Endothelial cell of umbilical vein (primary cell): Measurements from ENCODE around the gene TSPOAP1. TPM values are rescaled to one million over a fixed set of nuclear protein-coding genes. Genes with fewer than 3 reads are reported as not detected.

Source experiments
- BruUV-seq: library from RNA; stranded (reverse); fragments of 400-500 nt; replicated peaks from 2 replicates; lab custom pipeline; 2021; lab: Mats Ljungman, UMichigan
- CTCF ChIA-PET: fragments of 300-600, 350-600 bp; sonication (Branson Sonifier 250); formaldehyde crosslinking; loops from one replicate; lab custom pipeline; 2021; ENCODE audit warnings: antibody characterized with exemption, inconsistent platforms; lab: Charles Lee
- POLR2A ChIA-PET: fragments of 300-600, 350-600 bp; sonication (Branson Sonifier 250); formaldehyde crosslinking; loops from one replicate; lab custom pipeline; 2021; ENCODE audit warnings: antibody characterized with exemption, inconsistent platforms; lab: Charles Lee
- DNase-seq: peaks from one replicate; pipeline ENCODE4 v3.0.0-alpha.2; 2011; ENCODE audit warnings: low read depth, low spot score
- FAIRE-seq: peaks from 2 replicates; lab custom pipeline; 2011; peaks lifted over from hg19 to GRCh38; lab: Jason Lieb, UNC
- H2AFZ ChIP-seq: 2 replicates; pipeline ENCODE4 v1.6.0; 2012; ENCODE audit warnings: low read depth, low read length, control low read depth, inconsistent platforms
- H3K27ac ChIP-seq: 2 replicates; pipeline ENCODE4 v1.5.1; 2011; ENCODE audit warnings: low read depth, mild to moderate bottlenecking, control low read depth, low read length, moderate library complexity; ENCODE audit not compliant: insufficient read depth
- H3K27me3 ChIP-seq, 2 experiments: 2 replicates each; pipeline versions ENCODE4 v1.6.0 to v1.6.1; 2011; ENCODE audit warnings: low read length in 2 of 2, mixed read lengths in 1 of 2; ENCODE audit not compliant: control insufficient read depth in 2 of 2, insufficient read depth in 2 of 2
- H3K36me3 ChIP-seq, 2 experiments: 2 replicates in 1 of 2; 3 replicates in 1 of 2; pipeline ENCODE4 v1.5.1; 2011; ENCODE audit warnings: low read length in 2 of 2, mild to moderate bottlenecking in 1 of 2, moderate library complexity in 1 of 2; ENCODE audit not compliant: control insufficient read depth in 2 of 2, insufficient read depth in 2 of 2; ENCODE audit errors: extremely low read depth in 1 of 2
- H3K4me1 ChIP-seq: 3 replicates; pipeline ENCODE4 v1.5.1; 2011; ENCODE audit warnings: mild to moderate bottlenecking, low read length; ENCODE audit not compliant: control insufficient read depth, insufficient read depth; ENCODE audit errors: extremely low read depth
- H3K4me2 ChIP-seq: 2 replicates; pipeline ENCODE4 v1.6.1; 2011; ENCODE audit warnings: low read length, control low read depth, mixed read lengths; ENCODE audit not compliant: insufficient read depth
- H3K4me3 ChIP-seq, 3 experiments: fragments of 200-600 bp in 1 of 3; sonication (generic), shearing (Covaris generic) in 1 of 3; replicated peaks in 1 of 3; 2 replicates each; pipeline ENCODE4 v1.5.1; 2011 to 2016; ENCODE audit warnings: control low read depth in 3 of 3, low read length in 3 of 3, mild to moderate bottlenecking in 2 of 3, inconsistent platforms in 1 of 3, low read depth in 1 of 3, moderate library complexity in 1 of 3; ENCODE audit not compliant: insufficient read depth in 1 of 3
- H3K79me2 ChIP-seq: 2 replicates; pipeline ENCODE4 v1.6.0; 2012; ENCODE audit warnings: low read length, inconsistent platforms; ENCODE audit not compliant: control insufficient read depth, insufficient read depth
- H3K9ac ChIP-seq: replicated peaks from 2 replicates; pipeline ENCODE3; 2011; ENCODE audit warnings: low read length, control low read depth; ENCODE audit not compliant: insufficient read depth; ENCODE audit errors: extremely low read depth
- H3K9me1 ChIP-seq: replicated peaks from 3 replicates; pipeline ENCODE4 v1.6.0; 2011; ENCODE audit warnings: mild to moderate bottlenecking, low read length; ENCODE audit not compliant: control insufficient read depth, insufficient read depth; ENCODE audit errors: extremely low read depth
- H3K9me3 ChIP-seq: replicated peaks from 2 replicates; pipeline ENCODE4 v1.5.1; 2012; ENCODE audit warnings: low read length, inconsistent platforms; ENCODE audit not compliant: control insufficient read depth, insufficient read depth
- H4K20me1 ChIP-seq: replicated peaks from 2 replicates; pipeline ENCODE3; 2011; ENCODE audit warnings: mild to moderate bottlenecking, low read length; ENCODE audit not compliant: control insufficient read depth, insufficient read depth; ENCODE audit errors: extremely low read depth
- EZH2 ChIP-seq: IDR thresholded peaks from 2 replicates; pipeline ENCODE4 v1.6.1; 2012; ENCODE audit warnings: borderline replicate concordance, low read depth, mild to moderate bottlenecking, moderate library complexity, low read length, inconsistent platforms; ENCODE audit not compliant: severe bottlenecking
- FOS ChIP-seq: IDR thresholded peaks from 2 replicates; pipeline ENCODE4 v1.6.1; 2011; ENCODE audit warnings: mild to moderate bottlenecking, low read length, moderate library complexity, borderline replicate concordance; ENCODE audit not compliant: insufficient read depth
- GATA2 ChIP-seq: IDR thresholded peaks from 2 replicates; pipeline ENCODE4 v1.7.0; 2011; ENCODE audit warnings: low read depth, mild to moderate bottlenecking, moderate library complexity, mixed read lengths, low read length; ENCODE audit not compliant: insufficient read length, insufficient read depth
- JUN ChIP-seq: IDR thresholded peaks from 2 replicates; pipeline ENCODE4 v1.6.1; 2011; ENCODE audit warnings: borderline replicate concordance, low read depth; ENCODE audit not compliant: insufficient read length, insufficient read depth
- MYC ChIP-seq: IDR thresholded peaks from one replicate; pipeline ENCODE4 v1.6.1; 2011; ENCODE audit warnings: mild to moderate bottlenecking, low read depth, low read length
- POLR2A ChIP-seq: IDR thresholded peaks from 2 replicates; pipeline ENCODE4 v1.6.1; 2012; ENCODE audit warnings: low read depth, mild to moderate bottlenecking, control low read depth, low read length
- POLR2AphosphoS5 ChIP-seq: IDR thresholded peaks from 2 replicates; pipeline ENCODE4 v1.6.1; 2012; ENCODE audit warnings: low read depth, mild to moderate bottlenecking, control low read depth, low read length, moderate library complexity; ENCODE audit not compliant: insufficient read depth
- dilution Hi-C: fragments of 300-500 bp; cut with MboI; formaldehyde crosslinking; loops from one replicate; pipeline ENCODE4 v1.15.0; 2019; ENCODE audit warnings: low sequenced_read_pairs; ENCODE audit not compliant: extremely low pct_ligation_motif_present
- intact Hi-C: fragments of 100-400 bp; cut with micrococcal nuclease; formaldehyde crosslinking; loops from one replicate; pipeline ENCODE4 v1.10.0; 2022
- polyA plus RNA-seq, 4 experiments: library from polyadenylated mRNA; depleted of rRNA in 3 of 4; stranded (reverse) in 3 of 4; unstranded in 1 of 4; fragments of >200 nt; gene quantifications; 2 replicates each; pipeline versions ENCODE4 v1.2.1 to v1.2.3, GENCODE V29; 2011 to 2012; ENCODE audit warnings: missing spikeins in 1 of 4
- total RNA-seq: library from RNA; stranded (reverse); gene quantifications from 2 replicates; pipeline ENCODE4 v1.2.3, GENCODE V29; 2021
- TF ChIP-seq, protein P1 (sequence below), 2 donors: IDR thresholded peaks; 1 replicate in 1 of 2; 2 replicates in 1 of 2; pipeline ENCODE4 v1.5.1; 2011; ENCODE audit warnings: low read length in 2 of 2, mild to moderate bottlenecking in 2 of 2, moderate library complexity in 2 of 2, control low read depth in 1 of 2, inconsistent platforms in 1 of 2, low read depth in 1 of 2; ENCODE audit not compliant: insufficient read depth in 1 of 2; ENCODE audit errors: extremely low read depth in 1 of 2
- TF ChIP-seq, protein P2 (sequence below): IDR thresholded peaks from 2 replicates; pipeline ENCODE4 v1.6.1; 2011; ENCODE audit not compliant: insufficient read depth, insufficient read length

TSPOAP1 gene
- total and polyA plus RNA-seq, 2 donors (not counting 3 experiments of a cell fraction or from before 2014, with no cell fraction given), result not detected

DNA sequence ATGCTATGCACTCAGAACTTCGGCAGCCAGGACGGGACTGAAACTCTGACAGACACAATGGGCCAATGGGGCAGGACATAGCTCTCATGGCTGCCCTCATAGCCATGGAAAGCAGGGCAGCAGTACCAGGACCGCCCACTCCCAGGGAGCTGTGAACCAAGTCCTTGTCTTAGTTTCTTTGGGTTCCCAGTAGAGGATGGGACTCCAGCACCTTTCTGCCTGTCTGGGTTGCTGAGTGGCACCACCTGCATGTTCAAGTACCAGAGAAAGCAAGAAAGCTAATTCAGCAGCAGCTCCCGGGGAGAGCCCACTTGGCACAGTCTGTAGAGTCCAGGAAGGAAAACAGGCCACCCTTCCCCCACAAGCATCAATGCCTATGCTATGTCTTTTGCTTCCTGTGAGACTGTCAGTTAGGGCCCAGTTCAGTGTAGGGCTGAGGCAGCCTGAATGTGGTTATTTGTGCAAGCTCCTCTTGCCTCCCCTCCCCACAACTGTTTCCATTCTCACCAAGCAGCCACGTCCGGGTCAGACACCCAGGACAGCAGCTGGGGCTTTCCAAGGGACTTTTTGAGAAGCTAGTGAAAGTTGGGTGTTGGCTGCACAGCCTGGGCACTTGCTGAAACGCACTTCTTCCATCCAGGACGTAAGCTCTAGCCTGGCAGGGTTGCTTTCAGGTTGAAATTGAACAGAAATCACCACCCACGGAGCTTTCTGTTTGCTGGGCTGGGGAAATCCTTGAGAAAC, 15.6 kb upstream of the TSPOAP1 start:
- no peak for FAIRE-seq
- BruUV-seq, result no TSS peak
- H3K9me3 ChIP-seq, result no peaks in the 10 kb centered on the region
- intact Hi-C loops (no loop called here), dilution Hi-C loops (no loop called here)
- H3K4me3 ChIP-seq, result no peak overlapping the region
- H3K4me2 ChIP-seq, result no peak overlapping the region
- peak; percentile 5 for DNase-seq
- H3K36me3 ChIP-seq, result peaks cover 17 to 34% of the 10 kb centered on the region in 2 experiments
- H3K4me1 ChIP-seq, result peaks cover 2% of the 10 kb centered on the region
- H4K20me1 ChIP-seq, result no peaks in the 10 kb centered on the region
- no peak overlapping the region for H3K9ac ChIP-seq
- TF ChIP-seq FOS (no peak), JUN (no peak), POLR2A (no peak), GATA2 (no peak), MYC (no peak), POLR2AphosphoS5 (no peak), EZH2 (no peak)
- TF ChIP-seq, protein P1, sequence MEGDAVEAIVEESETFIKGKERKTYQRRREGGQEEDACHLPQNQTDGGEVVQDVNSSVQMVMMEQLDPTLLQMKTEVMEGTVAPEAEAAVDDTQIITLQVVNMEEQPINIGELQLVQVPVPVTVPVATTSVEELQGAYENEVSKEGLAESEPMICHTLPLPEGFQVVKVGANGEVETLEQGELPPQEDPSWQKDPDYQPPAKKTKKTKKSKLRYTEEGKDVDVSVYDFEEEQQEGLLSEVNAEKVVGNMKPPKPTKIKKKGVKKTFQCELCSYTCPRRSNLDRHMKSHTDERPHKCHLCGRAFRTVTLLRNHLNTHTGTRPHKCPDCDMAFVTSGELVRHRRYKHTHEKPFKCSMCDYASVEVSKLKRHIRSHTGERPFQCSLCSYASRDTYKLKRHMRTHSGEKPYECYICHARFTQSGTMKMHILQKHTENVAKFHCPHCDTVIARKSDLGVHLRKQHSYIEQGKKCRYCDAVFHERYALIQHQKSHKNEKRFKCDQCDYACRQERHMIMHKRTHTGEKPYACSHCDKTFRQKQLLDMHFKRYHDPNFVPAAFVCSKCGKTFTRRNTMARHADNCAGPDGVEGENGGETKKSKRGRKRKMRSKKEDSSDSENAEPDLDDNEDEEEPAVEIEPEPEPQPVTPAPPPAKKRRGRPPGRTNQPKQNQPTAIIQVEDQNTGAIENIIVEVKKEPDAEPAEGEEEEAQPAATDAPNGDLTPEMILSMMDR (IDR thresholded peaks at IDR 0.05; ENCODE audit: extremely low read depth in 1 of 2, insufficient read depth in 1 of 2, low read depth in 1 of 2, low read length in 2 of 2), result no peak
- TF ChIP-seq, protein P2, sequence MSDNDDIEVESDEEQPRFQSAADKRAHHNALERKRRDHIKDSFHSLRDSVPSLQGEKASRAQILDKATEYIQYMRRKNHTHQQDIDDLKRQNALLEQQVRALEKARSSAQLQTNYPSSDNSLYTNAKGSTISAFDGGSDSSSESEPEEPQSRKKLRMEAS, result no peak
- CTCF ChIA-PET, result interaction anchor here (2.4 kb wide), 1 partner anchor 27 kb away, joined by 8 read pairs; no protein-coding TSS in a partner anchor
- POLR2A ChIA-PET, result interaction anchor here (1.3 kb wide), 1 partner anchor 8 kb away, joined by 4 read pairs; the partner anchor contains the start of gene SUPT4H1
- no peak overlapping the region for H2AFZ ChIP-seq
- H3K79me2 ChIP-seq, result no peaks in the 10 kb centered on the region
- no peak overlapping the region for H3K27ac ChIP-seq
- H3K27me3 ChIP-seq, result no peaks in the 10 kb centered on the region
- H3K9me1 ChIP-seq, result no peaks in the 10 kb centered on the region
